GM12873 (cell line): ENCODE results near the gene BTG4.

Source experiments
- TF ChIP-seq, protein P1 (sequence below): IDR thresholded peaks from 2 replicates; pipeline ENCODE4 v1.5.1; 2012; ENCODE audit warnings: low read depth, mild to moderate bottlenecking, moderate library complexity, low read length, control low read depth; ENCODE audit not compliant: insufficient read depth; ENCODE audit errors: missing control alignments

The BTG4 gene

DNA sequence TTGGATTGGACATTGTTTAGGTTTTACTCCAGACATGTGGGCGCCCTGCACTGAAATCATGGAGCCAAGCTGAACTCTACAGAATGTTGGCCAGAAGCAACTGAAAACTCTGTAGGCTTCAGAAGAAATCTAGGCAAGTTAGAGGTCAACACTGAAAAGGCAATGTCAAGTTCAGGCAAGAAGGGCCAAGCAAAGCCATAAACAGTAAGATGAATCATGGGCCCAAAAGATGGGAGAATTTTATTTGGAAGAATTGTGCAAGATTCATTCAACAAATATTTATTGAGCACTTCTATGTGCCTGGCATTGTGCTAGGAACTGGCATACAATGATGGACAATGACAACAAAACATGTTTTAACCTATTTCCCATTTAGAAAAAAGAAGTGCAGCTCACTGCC, 13.3 kb upstream of the BTG4 start:
- TF ChIP-seq, protein P1, sequence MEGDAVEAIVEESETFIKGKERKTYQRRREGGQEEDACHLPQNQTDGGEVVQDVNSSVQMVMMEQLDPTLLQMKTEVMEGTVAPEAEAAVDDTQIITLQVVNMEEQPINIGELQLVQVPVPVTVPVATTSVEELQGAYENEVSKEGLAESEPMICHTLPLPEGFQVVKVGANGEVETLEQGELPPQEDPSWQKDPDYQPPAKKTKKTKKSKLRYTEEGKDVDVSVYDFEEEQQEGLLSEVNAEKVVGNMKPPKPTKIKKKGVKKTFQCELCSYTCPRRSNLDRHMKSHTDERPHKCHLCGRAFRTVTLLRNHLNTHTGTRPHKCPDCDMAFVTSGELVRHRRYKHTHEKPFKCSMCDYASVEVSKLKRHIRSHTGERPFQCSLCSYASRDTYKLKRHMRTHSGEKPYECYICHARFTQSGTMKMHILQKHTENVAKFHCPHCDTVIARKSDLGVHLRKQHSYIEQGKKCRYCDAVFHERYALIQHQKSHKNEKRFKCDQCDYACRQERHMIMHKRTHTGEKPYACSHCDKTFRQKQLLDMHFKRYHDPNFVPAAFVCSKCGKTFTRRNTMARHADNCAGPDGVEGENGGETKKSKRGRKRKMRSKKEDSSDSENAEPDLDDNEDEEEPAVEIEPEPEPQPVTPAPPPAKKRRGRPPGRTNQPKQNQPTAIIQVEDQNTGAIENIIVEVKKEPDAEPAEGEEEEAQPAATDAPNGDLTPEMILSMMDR, result no peak

DNA sequence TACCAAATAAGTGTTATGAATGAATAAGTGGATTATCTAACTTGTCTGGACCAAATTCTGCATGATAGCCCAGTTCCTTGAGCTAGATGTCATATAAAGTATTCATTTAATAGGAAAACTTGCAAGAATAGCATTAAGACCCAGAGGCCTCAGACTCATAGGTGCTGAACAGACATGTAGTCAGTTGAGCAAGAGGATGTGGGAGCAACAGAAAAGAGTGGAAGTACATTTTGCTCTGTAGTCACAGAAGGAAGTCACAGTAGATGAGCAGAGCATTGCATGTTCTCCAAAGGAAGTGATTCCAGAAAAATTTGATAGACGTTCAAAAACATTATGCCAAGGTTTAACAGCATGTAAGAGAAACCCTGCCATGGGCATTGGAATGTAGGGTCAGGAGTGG, 11.9 kb upstream of the BTG4 start:
- TF ChIP-seq, protein P1, result no peak

DNA sequence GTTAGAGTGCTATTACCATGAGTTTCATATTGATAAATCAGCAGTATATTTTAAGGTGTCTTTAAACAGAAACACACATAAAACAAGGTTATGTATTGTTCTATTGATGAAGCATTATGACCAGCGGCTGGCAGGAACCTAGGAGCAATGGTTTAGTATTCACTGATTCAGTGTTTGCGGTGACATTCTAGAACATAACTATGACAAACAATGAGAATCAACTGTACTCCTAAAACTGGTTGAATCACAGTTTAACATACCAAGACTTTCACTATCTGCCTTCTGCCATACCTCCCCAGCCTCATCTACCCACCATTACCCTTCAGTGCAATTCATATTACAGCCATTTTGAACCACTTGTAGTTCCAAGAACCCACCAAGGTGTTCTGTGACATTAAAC, 11.2 kb upstream of the BTG4 start:
- TF ChIP-seq, protein P1, result no peak

DNA sequence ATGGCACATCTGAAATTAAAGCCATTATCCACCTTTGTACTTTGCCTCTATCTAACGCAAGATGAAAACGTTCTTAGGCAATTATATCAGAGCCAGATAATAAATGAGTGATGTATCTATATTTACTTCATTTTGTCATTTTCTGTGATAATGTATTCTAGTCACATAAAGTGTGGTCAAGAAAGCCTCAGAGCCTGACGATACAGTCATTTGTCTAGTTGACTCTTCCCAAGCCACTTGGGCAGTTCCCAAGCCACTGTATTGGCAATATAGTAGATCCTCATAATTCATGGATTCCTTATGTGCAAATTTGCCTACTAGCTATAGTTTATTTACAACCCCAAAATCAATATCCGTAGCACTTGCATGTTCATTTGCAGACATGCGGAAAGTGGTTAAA, 10.2 kb upstream of the BTG4 start:
- TF ChIP-seq, protein P1, result no peak

DNA sequence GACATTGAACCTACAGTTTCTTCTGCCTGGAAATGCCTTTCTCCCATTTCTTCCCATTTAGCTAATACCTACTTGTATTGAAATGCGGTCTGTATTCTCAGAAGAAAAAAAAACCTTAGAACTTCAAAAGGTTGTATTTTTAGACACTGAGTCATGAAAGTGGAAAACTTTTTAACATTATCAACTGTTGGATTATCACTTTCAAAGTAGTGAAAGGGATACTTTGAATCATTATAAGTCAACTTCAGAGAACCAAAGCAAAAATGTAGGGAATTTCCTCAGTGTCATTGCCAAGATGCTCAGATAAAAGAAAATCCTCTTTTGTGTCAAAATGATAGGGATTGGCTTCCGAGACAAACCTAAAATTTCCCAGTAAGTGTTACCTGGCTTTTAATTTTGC, 8.9 kb upstream of the BTG4 start:
- TF ChIP-seq, protein P1, result no peak

DNA sequence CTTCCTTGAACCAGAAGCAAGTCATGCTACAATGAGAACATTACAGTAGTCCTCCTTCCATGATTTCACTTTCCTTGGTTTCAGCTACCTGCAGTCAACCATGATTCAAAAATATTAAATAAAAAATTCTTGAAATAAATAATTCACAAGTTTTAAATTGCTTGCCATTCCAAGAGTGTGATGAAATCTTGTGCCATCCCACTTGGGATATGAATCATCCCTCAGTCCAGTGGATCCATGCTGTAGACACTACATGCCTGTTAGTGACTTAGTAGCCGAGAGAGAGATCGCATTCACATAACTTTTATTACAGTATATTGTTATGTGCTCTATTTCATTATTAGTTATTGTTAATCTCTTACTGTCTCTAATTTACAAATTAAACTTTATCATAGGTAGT, 8.4 kb upstream of the BTG4 start:
- TF ChIP-seq, protein P1, result no peak

DNA sequence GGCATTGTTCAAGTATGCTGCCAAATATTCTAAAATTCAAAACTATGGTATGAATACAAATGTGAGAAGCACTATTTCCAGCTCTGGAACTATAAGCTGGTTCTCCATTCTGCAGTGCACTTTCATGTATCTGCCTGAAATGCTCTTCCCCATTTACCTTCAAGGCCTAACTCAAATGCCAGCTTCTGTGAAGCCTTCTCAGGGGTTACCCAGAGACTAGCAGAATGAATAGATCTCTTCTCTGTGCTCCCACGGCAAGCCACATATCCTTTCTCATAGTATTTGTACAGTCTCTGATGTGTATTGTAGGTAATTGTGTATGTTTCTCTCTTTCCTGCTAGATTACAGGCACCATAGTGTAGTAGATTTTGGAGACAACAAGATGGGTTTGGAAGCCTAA, 6.5 kb upstream of the BTG4 start:
- TF ChIP-seq, protein P1, result no peak
